Endodermal cell (in vitro differentiated cells): ENCODE results near the gene ENOSF1. TPM values are rescaled to one million over a fixed set of nuclear protein-coding genes. Genes with fewer than 3 reads are reported as not detected.
A peak's percentile ranks its signal among the peaks of the same experiment; 100 is the strongest.

ENCODE experiments used
- DNase-seq: peaks from one replicate; pipeline ENCODE4 v3.0.0-alpha.2; 2017
- H3K27ac ChIP-seq: 2 replicates; pipeline ENCODE4 v1.5.1; 2013; ENCODE audit warnings: mild to moderate bottlenecking, low read depth, low read length, moderate library complexity
- H3K27me3 ChIP-seq: 2 replicates; pipeline ENCODE4 v1.6.1; 2013; ENCODE audit warnings: mild to moderate bottlenecking, low read length, moderate library complexity; ENCODE audit not compliant: insufficient read depth, control insufficient read depth, poor library complexity, severe bottlenecking
- H3K36me3 ChIP-seq: 2 replicates; pipeline ENCODE4 v1.7.0; 2013; ENCODE audit warnings: mild to moderate bottlenecking, low read length, moderate library complexity; ENCODE audit not compliant: control insufficient read depth, insufficient read depth
- H3K4me1 ChIP-seq: one replicate; pipeline ENCODE4 v1.7.0; 2013; ENCODE audit warnings: low read length; ENCODE audit not compliant: control insufficient read depth, insufficient read depth
- H3K4me3 ChIP-seq: 2 replicates; pipeline ENCODE4 v1.5.1; 2013; ENCODE audit warnings: mild to moderate bottlenecking, low read length, moderate library complexity
- H3K9ac ChIP-seq: 2 replicates; pipeline ENCODE4 v1.6.1; 2013; ENCODE audit warnings: mild to moderate bottlenecking, low read length, moderate library complexity; ENCODE audit not compliant: poor library complexity, severe bottlenecking; ENCODE audit errors: extremely low read depth
- H3K9me3 ChIP-seq: 2 replicates; pipeline ENCODE4 v1.6.1; 2013; ENCODE audit warnings: mild to moderate bottlenecking, low read length, moderate library complexity; ENCODE audit not compliant: control insufficient read depth
- H3K27ac Mint-ChIP-seq: 2 replicates; pipeline ENCODE4 v1.8.0; 2020; ENCODE audit warnings: mixed read lengths
- H3K27me3 Mint-ChIP-seq: 2 replicates; pipeline ENCODE4 v1.8.0; 2021; ENCODE audit warnings: mild to moderate bottlenecking, mixed read lengths; ENCODE audit not compliant: insufficient read depth
- H3K36me3 Mint-ChIP-seq: 2 replicates; pipeline ENCODE4 v1.8.0; 2020; ENCODE audit warnings: low read depth, mixed read lengths
- H3K4me1 Mint-ChIP-seq: 2 replicates; pipeline ENCODE4 v1.8.0; 2020; ENCODE audit warnings: mixed read lengths
- H3K4me3 Mint-ChIP-seq: 2 replicates; pipeline ENCODE4 v1.8.0; 2020; ENCODE audit warnings: mild to moderate bottlenecking, moderate library complexity, mixed read lengths
- H3K9me3 Mint-ChIP-seq: 2 replicates; pipeline ENCODE4 v1.8.0; 2020; ENCODE audit warnings: mild to moderate bottlenecking, mixed read lengths
- WGBS, 2 experiments: methylation state at CpG; one replicate each; pipeline versions ENCODE4 v1.1.5 to v1.1.7; 2013; ENCODE audit warnings: missing lambda C conversion rate in 2 of 2, mixed read lengths in 1 of 2; ENCODE audit not compliant: insufficient coverage in 1 of 2, insufficient read length in 1 of 2; 5-methylcytosine and 5-hydroxymethylcytosine counted together
- total RNA-seq, 2 donors: library from RNA; stranded (reverse); fragmentation: NEBNext Ultra II Directional in 1 of 2; extraction: Animal tissue kit (Norgen Biotek cat#: 25700) in 1 of 2; gene quantifications; 2 replicates in 1 of 2; 3 replicates in 1 of 2; pipeline ENCODE4 v1.2.1, GENCODE V29; 2021
- TF ChIP-seq, protein P1 (sequence below): fragments of 200-600 bp; sonication (generic); conservative IDR thresholded peaks from 2 replicates; pipeline ENCODE4 v1.5.0; 2021; ENCODE audit warnings: antibody characterized with exemption, mild to moderate bottlenecking

Gene ENOSF1
- total RNA-seq, 2 donors from 2014 or later: 85.7 to 89.5 TPM

GRCh38 chr18:658947-659533, 53.4 kb downstream of the ENOSF1 start:
- Histone ChIP-seq H3K4me3 (peak overlapping the region; percentile 88), H3K9ac (no peak overlapping the region), H3K27ac (no peak overlapping the region), H3K9me3 (peaks cover 24% of the 10 kb centered on the region), H3K4me1 (no peaks in the 10 kb centered on the region), H3K36me3 (peaks cover 34% of the 10 kb centered on the region), H3K27me3 (no peaks in the 10 kb centered on the region)
- Mint-ChIP-seq H3K4me1 (peaks cover 12% of the 10 kb centered on the region), H3K27me3 (peaks cover 2% of the 10 kb centered on the region), H3K36me3 (peaks cover 36% of the 10 kb centered on the region), H3K27ac (no peak overlapping the region), H3K9me3 (peaks cover 13% of the 10 kb centered on the region), H3K4me3 (peak overlapping the region; percentile 76)
- WGBS, 2 experiments: 88 to 96% methylated on average over 7 to 10 of the region's 10 CpGs
- DNase-seq: no peak
- TF ChIP-seq, protein P1, sequence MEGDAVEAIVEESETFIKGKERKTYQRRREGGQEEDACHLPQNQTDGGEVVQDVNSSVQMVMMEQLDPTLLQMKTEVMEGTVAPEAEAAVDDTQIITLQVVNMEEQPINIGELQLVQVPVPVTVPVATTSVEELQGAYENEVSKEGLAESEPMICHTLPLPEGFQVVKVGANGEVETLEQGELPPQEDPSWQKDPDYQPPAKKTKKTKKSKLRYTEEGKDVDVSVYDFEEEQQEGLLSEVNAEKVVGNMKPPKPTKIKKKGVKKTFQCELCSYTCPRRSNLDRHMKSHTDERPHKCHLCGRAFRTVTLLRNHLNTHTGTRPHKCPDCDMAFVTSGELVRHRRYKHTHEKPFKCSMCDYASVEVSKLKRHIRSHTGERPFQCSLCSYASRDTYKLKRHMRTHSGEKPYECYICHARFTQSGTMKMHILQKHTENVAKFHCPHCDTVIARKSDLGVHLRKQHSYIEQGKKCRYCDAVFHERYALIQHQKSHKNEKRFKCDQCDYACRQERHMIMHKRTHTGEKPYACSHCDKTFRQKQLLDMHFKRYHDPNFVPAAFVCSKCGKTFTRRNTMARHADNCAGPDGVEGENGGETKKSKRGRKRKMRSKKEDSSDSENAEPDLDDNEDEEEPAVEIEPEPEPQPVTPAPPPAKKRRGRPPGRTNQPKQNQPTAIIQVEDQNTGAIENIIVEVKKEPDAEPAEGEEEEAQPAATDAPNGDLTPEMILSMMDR: no peak

GRCh38 chr18:658001-658946, 54.2 kb downstream of the ENOSF1 start:
- peaks cover 2% of the 10 kb centered on the region for H3K27me3 Mint-ChIP-seq
- Histone ChIP-seq H3K9ac (peak overlapping the region; percentile 66), H3K36me3 (peaks cover 34% of the 10 kb centered on the region), H3K27me3 (no peaks in the 10 kb centered on the region), H3K4me3 (peak overlapping the region; percentile 88), H3K9me3 (peaks cover 24% of the 10 kb centered on the region), H3K4me1 (no peaks in the 10 kb centered on the region), H3K27ac (peak overlapping the region; percentile 91)
- peaks cover 13% of the 10 kb centered on the region for H3K9me3 Mint-ChIP-seq
- peak; percentile 96 for DNase-seq
- 4 to 12% methylated on average over 13 to 72 of the region's 72 CpGs for WGBS, 2 experiments
- H3K36me3 Mint-ChIP-seq: peaks cover 36% of the 10 kb centered on the region
- peak overlapping the region; percentile 89 for H3K27ac Mint-ChIP-seq
- peaks cover 17% of the 10 kb centered on the region for H3K4me1 Mint-ChIP-seq
- H3K4me3 Mint-ChIP-seq: peak overlapping the region; percentile 76
- TF ChIP-seq, protein P1: no peak

GRCh38 chr18:657311-658000, 55.0 kb downstream of the ENOSF1 start, which contains the start of gene TYMS:
TYMS (plus strand) TSS chr18:657653; CDS start chr18:657743, 90 bp downstream.
- 0% methylated on average over 38 to 79 of the region's 79 CpGs for whole genome bisulfite sequencing, 2 experiments
- peaks cover 11% of the 10 kb centered on the region for H3K9me3 Mint-ChIP-seq

More at GRCh38 chr18:657311-658000, 55.0 kb downstream of the ENOSF1 start, which contains the start of gene TYMS:
- Mint-ChIP-seq H3K27me3 (peaks cover 2% of the 10 kb centered on the region), H3K4me3 (peak within 1 kb of the TSS; percentile 76), H3K27ac (peak within 1 kb of the TSS; percentile 89), H3K36me3 (peaks cover 35% of the 10 kb centered on the region), H3K4me1 (peaks cover 17% of the 10 kb centered on the region)
- peaks cover 24% of the 10 kb centered on the region for H3K9me3 ChIP-seq
- peak within 1 kb of the TSS; percentile 66 for H3K9ac ChIP-seq
- DNase-seq: peak; percentile 92
- no peaks in the 10 kb centered on the region for H3K27me3 ChIP-seq
- TF ChIP-seq, protein P1: peak; percentile 42
- H3K4me3 ChIP-seq: peak within 1 kb of the TSS; percentile 88
- peak within 1 kb of the TSS; percentile 91 for H3K27ac ChIP-seq
- no peaks in the 10 kb centered on the region for H3K4me1 ChIP-seq
- peaks cover 34% of the 10 kb centered on the region for H3K36me3 ChIP-seq
